Fibroblast of skin of back (primary cell): ENCODE data around the gene IL1RAPL1.

Source experiments
- DNase-seq: peaks from one replicate; pipeline ENCODE4 v3.0.0-alpha.2; 2013

IL1RAPL1 gene

GRCh38 chrX:29136904-29137303 is 549.7 kb downstream of the IL1RAPL1 start:
- no peak for DNase-seq

GRCh38 chrX:29138003-29138402 is 550.8 kb downstream of the IL1RAPL1 start:
- no peak for DNase-seq

DNA sequence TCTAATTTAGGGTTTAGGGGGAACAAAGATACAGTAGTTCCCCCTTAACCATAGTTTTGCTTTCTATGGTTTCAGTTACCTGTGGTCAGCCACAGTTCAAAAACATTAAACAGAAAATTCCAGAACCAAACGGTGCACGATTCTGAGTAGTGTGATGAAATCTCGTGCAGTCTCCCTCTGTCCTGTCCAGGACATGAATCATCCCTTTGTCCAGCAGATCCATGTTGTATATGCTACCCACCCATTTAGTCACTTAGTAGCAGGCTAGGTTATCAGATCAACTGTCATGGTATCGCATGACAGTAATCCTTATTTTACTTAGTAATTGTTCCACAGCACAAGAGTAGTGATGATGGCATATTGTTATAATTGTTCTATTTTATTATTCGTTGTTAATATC is 556.1 kb downstream of the IL1RAPL1 start:
- DNase-seq, result peak; percentile 13

GRCh38 chrX:29143756-29144155 is 556.5 kb downstream of the IL1RAPL1 start:
- DNase-seq, result no peak

GRCh38 chrX:29145316-29145715 is 558.1 kb downstream of the IL1RAPL1 start:
- no peak for DNase-seq

DNA sequence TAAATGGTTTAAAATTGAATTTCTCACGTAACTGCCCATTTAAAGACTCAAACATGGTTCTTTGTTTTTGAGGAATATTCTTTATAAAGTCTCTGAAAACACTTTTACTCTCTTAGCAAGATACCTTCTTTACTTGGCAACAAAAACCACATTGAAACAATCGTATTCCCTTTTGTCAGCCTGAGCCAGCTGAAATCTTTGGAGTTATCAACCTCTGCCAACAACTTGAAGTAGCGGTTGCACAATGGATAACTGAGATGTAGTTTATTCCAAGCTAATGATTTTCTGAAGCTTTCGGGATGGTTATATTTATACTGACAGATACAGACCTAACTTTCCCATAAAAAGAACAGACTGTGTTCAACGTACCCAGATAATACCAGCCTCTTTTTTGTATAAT is 561.3 kb downstream of the IL1RAPL1 start:
- DNase-seq, result no peak

- no peak for DNase-seq
Measured at GRCh38 chrX:29155286-29155685, 568.0 kb downstream of the IL1RAPL1 start.

- DNase-seq, result no peak
Measured at GRCh38 chrX:29172880-29173279, 585.6 kb downstream of the IL1RAPL1 start.

DNA sequence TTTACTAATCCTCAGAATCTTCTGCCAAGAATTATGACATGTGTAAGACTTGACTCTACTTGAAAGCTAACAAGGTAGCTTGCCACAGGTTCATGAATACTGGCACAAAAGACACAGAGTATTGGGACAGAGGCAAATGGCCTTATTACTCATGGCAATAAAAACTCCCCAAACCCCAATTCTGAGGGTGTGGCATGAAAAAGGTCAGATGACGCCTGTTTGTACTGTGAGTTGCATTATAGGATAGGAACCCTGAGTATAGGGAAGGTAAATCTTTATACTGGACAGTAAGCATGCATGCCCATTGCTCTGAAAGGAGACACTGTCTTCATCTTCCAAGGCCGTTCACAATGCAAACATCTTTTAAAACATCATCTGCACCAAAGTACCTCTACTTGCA is 600.0 kb downstream of the IL1RAPL1 start:
- no peak for DNase-seq

- no peak for DNase-seq
Measured at GRCh38 chrX:29196501-29196900, 609.3 kb downstream of the IL1RAPL1 start.

DNA sequence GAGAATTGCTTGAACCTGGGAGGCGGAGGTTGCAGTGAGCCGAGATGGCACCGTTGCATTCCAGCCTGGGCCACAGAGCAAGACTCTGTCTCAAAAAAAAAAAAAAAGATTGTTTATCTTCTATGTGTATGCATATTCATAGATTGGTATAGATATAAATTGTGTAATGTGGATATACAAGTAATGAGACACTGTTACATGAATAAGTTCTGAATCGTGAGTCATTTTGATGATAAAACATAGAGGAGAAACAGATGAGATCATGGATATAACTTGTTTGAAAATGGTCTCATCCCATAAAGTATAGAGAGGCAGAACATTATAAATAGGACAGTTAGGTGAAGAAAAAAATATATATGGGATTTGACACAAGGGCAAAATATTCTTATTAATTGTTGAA is 628.0 kb downstream of the IL1RAPL1 start:
- DNase-seq, result no peak

- DNase-seq, result no peak
Measured at GRCh38 chrX:29225670-29226069, 638.4 kb downstream of the IL1RAPL1 start.

GRCh38 chrX:29229802-29230201 is 642.6 kb downstream of the IL1RAPL1 start:
- peak; percentile 27 for DNase-seq

DNA sequence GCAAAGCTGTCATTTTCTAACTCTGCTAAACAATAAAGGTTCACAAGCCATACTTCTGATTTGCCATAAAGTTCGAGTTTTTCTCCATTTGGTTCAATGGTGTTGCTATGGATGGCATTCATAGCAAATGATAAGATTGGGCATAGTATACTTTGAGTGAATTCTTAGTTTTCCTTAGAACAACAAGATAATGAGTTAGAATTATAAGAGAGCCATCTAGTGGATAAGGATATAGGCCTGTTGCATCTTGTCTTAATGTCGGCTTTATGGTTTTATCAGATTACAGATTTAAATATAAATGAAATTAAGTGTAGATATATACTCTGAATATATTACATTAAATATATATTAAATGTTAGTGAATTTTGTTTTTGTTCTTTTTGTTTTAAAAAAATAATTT is 644.6 kb downstream of the IL1RAPL1 start:
- no peak for DNase-seq

DNA sequence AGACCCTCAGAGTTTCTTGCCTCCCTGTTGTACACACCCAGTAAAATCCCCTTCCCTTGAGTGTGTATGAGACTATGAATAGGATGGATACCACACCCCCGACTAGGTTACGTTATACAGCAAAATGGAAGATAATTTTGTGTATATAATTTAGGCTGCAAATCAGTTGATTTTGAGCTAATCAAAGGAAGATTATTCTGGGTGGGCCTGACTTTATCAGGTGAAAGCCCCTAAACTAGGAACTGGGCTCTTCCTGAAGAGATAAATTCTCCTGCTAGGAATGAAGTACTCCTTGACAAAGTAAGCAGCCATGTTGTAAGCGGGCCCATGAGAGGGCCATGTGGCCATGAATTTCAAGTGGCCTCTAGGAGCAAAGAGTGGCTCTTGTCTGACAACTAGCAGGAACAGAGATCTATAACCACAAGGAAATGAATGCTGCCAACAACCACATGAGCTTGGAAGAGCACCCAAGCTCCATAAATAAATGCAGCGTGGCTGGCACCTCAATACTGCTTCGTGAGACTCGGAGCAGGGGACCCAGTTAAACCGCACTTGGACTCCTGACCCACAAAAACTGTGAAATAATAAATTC is 646.4 kb downstream of the IL1RAPL1 start:
- DNase-seq, result no peak

DNA sequence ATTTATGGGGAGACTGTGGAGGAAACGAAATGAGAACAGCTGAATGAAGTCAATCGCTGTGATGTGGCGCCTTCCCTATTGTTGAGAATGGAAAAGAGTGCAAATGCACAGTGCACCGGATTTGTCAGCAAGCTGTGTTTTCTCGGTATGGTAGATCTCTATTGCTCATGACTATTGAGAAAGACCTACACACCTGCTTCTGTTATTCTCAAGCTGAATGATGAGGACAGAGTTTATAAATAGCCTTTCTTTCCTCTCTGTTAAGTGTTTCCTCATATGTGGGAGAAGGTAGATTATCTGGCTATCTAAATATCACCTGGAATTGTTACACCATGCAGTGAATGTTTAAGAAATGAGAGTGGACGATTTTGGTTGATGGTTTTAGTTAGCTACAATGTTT is 650.7 kb downstream of the IL1RAPL1 start:
- DNase-seq, result no peak

DNA sequence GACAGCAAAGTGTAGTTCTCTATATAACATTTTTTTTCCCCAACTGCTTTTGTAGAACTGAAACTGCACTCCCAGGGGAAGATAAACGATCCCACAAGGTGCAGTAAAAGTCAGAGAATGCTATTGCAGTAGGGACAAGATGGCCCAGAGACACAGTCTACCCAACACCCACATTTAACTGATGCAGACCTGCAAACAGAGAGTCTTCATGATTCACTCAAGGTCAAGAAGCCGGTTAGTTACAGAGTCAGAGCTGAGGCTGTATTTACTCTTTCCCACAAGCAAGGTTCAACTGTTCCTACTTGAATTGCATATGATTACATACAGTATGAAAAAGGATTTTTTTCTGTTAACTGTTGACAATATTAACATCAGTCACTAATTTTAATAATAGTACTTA is 654.6 kb downstream of the IL1RAPL1 start:
- DNase-seq, result no peak

- DNase-seq, result no peak
Measured at GRCh38 chrX:29242856-29243255, 655.6 kb downstream of the IL1RAPL1 start.

GRCh38 chrX:29243942-29244341 is 656.7 kb downstream of the IL1RAPL1 start:
- DNase-seq, result no peak

DNA sequence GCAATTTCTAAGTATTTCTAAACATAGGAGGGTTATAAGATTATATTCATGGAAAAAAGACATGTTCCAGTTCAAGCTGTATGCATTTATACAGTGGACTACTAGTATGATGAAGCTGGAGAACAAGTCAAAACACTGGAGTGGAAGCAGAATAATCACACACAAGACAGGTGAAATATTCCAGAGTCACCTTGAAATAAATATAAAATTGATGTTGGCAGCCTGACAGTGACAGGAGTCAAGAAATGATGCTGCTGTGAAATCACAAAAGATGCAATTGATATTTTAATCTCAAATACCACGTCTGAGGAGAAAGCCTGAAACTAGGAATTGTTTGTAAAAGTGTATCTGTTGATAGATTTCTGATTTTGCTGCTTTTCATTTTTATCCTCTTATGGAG is 667.3 kb downstream of the IL1RAPL1 start:
- no peak for DNase-seq

DNA sequence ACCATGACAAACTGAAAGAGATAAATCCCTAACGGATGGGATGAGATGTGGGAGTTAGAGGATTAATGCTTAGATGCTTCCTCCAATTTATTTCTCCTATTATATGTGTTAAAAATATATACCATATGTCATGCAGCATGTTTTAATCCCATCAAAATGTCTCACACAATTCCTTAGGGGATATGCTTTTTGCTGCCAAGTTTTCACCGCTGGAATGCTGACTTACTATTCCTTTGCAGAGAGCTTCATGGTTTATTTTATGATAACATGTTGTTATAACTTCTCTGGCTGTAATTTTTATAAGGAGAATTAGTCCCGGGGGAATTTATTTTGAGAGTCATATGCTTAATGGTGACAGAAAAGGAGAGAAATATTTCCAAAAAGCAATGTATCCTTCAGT is 670.3 kb downstream of the IL1RAPL1 start:
- DNase-seq, result peak; percentile 89

GRCh38 chrX:29269390-29269789 is 682.1 kb downstream of the IL1RAPL1 start:
- no peak for DNase-seq

DNA sequence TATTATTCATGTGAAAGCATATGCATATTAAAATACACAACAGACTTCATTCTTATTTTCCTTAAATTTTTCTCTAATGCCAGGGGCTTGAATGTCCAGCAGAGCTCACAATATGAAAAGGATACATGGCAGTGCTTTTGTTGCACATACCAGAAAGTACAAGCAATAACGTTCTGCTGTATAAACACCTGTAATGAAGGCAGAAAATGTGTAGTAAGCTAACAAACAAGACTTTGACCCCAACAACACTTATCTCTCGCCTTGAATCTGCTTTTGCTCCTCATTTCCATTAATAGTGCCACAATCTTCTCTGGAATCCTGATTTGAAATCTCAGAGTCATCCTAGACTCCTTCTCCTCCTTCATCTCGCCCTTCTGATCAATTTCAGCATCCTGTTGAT is 687.3 kb downstream of the IL1RAPL1 start:
- no peak for DNase-seq

GRCh38 chrX:29275928-29276327 is 688.7 kb downstream of the IL1RAPL1 start:
- no peak for DNase-seq

- no peak for DNase-seq
Measured at GRCh38 chrX:29281078-29281742, 694.0 kb downstream of the IL1RAPL1 start.
